ENCODE data around the gene KCNJ6.

The KCNJ6 gene

DNA sequence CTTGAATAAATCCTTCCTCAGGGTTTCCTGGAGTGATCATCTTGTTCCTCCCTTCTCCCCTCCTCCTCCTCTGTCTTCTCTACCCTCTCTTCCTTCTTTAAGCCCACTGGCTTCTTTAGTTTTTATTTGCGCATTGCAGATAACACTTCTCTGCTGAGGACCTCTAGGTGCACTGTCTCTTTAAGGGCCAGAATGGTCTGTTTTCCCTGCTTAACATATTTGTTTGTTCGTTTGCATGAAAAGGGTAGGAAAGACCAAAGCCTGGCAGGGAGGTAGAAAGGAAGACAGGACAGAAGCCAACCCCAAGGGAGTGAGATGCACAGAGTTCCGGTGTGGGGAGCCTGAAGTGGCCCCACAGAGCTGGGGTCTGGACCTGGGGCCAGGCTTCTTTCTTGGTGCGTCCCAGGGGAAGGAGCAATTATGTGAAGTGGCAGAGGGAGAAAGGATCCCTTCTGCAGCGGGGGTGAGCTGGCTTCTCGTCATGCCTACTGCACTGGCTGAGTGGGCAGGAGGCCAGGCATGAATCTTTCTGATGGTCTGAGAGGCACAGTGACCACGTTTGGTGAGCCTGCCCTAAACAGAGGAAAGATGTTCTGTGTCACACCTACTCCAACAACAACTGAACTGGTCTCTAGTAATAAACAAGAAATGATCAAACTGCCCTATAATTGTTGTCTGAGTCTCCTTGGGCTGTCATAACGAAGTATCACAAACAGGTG is 232.7 kb downstream of the KCNJ6 start:
- TF ChIP-seq CTCF (IDR thresholded peaks at IDR 0.05; ENCODE audit: low read length, missing control alignments) = no peak
- no peak overlapping the region for H3K4me3 ChIP-seq (replicated peaks; ENCODE audit: low read depth, low read length)
- no peak for DNase-seq (ENCODE audit: low read depth)

DNA sequence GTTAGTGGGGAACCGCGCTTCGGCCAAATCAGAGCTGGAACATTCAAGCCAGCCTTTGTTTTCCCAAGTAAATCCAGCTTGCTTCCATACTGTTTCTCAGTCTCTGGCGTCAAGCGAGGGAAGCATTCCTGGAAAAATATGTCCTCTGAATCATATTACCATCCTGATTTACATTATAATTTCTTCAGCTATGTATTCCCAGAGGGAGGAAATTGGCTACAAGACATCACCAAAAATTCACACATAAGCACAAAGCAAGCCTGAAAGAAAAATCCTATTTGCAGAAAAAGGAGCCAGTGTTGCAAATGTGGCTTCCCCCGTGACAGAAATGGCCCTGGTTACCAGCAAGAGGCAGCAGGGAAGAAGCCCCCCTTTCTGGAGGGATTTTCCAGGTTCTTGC is 233.3 kb downstream of the KCNJ6 start:
- TF ChIP-seq CTCF (IDR thresholded peaks at IDR 0.05; ENCODE audit: low read length, missing control alignments) = no peak
- DNase-seq (ENCODE audit: low read depth) = no peak
- H3K4me3 ChIP-seq (replicated peaks; ENCODE audit: low read depth, low read length) = no peak overlapping the region

DNA sequence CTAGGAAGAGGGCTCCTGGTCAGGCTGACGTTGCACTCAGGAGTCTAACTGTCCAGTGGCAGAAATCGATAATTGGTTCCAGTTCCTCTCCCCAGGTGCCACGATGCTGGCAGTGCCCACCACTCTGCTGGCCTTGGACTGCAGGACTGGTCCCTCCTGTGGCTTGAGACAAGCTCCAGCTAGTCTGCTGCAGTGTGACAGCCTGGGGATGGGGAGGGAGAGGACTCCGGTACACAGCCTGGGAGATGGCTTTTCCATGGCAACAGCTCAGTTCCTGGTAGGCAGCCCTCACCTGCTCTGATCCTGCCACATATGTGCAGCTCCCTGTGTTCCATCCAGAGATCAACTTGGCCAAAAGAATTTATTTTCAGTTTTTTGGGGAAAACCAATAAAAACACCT is 239.3 kb downstream of the KCNJ6 start:
- H3K4me3 ChIP-seq (replicated peaks; ENCODE audit: low read depth, low read length) = no peak overlapping the region
- no peak for TF ChIP-seq CTCF (IDR thresholded peaks at IDR 0.05; ENCODE audit: low read length, missing control alignments)

GRCh38 chr21:37675202-37675801 is 241.0 kb downstream of the KCNJ6 start:
- peak; percentile 59 for DNase-seq (ENCODE audit: low read depth)

More for the DNA sequence above, 239.3 kb downstream of the KCNJ6 start:
- DNase-seq (ENCODE audit: low read depth) = no peak

DNA sequence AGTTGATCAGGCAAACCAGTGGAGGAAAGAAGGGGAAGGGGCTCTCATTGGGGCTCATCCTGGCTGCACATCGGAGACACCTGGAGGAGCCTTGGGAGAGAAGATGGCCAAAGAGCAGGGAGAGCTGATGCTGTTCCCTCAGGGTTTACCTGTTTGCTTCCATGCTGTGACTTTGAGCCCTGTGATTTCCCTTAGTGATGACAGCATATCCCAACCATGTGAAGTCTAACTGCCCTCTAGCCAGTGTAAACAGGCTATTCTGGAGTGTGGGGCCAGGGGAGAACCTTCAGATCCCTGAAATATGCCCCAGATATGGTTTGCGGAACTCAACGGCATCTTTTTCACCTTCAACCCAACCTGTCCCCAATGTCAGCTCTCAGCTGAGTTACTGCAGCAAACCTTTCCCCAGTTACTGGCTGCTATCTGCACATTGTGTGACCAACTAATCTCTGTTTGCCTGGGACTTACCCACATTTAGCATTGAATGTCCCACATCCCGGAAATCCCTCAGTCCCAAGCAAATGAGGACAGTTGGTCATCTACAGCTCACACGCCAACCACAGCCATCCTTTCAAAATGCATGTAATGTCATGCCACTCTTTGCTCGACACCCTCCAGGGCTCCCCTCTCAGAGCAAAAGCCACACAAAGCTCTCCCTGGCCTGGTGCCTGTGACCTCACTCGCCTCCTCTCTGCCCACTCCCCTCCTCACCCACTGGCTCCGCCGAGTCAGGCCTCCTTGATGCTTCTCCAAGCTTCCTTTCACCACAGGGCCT is 242.3 kb downstream of the KCNJ6 start:
- no peak overlapping the region for H3K4me3 ChIP-seq (replicated peaks; ENCODE audit: low read depth, low read length)
- DNase-seq (ENCODE audit: low read depth) = no peak
- TF ChIP-seq CTCF (IDR thresholded peaks at IDR 0.05; ENCODE audit: low read length, missing control alignments) = no peak

More at GRCh38 chr21:37675202-37675801, 241.0 kb downstream of the KCNJ6 start:
- peak; percentile 86 for TF ChIP-seq CTCF (IDR thresholded peaks at IDR 0.05; ENCODE audit: low read length, missing control alignments)
- H3K4me3 ChIP-seq (replicated peaks; ENCODE audit: low read depth, low read length) = no peak overlapping the region

- no peak for TF ChIP-seq CTCF (IDR thresholded peaks at IDR 0.05; ENCODE audit: low read length, missing control alignments)
- DNase-seq (ENCODE audit: low read depth) = no peak
- H3K4me3 ChIP-seq (replicated peaks; ENCODE audit: low read depth, low read length) = no peak overlapping the region
These were observed 244.9 kb downstream of the KCNJ6 start for GRCh38 chr21:37671381-37671780.
